IPS-20b (cell line): ENCODE measurements around the gene PRR19.

Experiments used
- H3K27ac ChIP-seq: one replicate; pipeline ENCODE4 v1.5.1; 2013; ENCODE audit warnings: low read length
- H3K27me3 ChIP-seq: 2 replicates; pipeline ENCODE4 v1.6.1; 2013; ENCODE audit warnings: mild to moderate bottlenecking, low read length, inconsistent platforms; ENCODE audit not compliant: insufficient read depth
- H3K36me3 ChIP-seq: 2 replicates; pipeline ENCODE4 v1.6.1; 2013; ENCODE audit warnings: low read depth, mild to moderate bottlenecking, inconsistent platforms, low read length, moderate library complexity; ENCODE audit not compliant: insufficient read depth
- H3K4me1 ChIP-seq: 2 replicates; pipeline ENCODE4 v1.6.1; 2013; ENCODE audit warnings: mild to moderate bottlenecking, control low read depth, inconsistent platforms, low read length, moderate library complexity; ENCODE audit not compliant: insufficient read depth
- H3K4me3 ChIP-seq: 2 replicates; pipeline ENCODE4 v1.5.1; 2013; ENCODE audit warnings: mild to moderate bottlenecking, low read length, inconsistent platforms
- H3K9ac ChIP-seq: 2 replicates; pipeline ENCODE4 v1.6.1; 2013; ENCODE audit warnings: low read depth, mild to moderate bottlenecking, inconsistent platforms, low read length, moderate library complexity
- H3K9me3 ChIP-seq: 2 replicates; pipeline ENCODE4 v1.6.1; 2013; ENCODE audit warnings: mild to moderate bottlenecking, low read depth, low read length, inconsistent platforms; ENCODE audit not compliant: insufficient read depth

PRR19 gene

GRCh38 chr19:42293948-42294347, 8.0 kb upstream of the PRR19 start:
- Histone ChIP-seq H3K4me1 (no peaks in the 10 kb centered on the region), H3K27me3 (no peaks in the 10 kb centered on the region), H3K27ac (no peak overlapping the region), H3K4me3 (no peak overlapping the region), H3K36me3 (peaks cover 64% of the 10 kb centered on the region), H3K9me3 (no peaks in the 10 kb centered on the region), H3K9ac (no peak overlapping the region)

GRCh38 chr19:42294471-42295137, 7.3 kb upstream of the PRR19 start:
- Histone ChIP-seq H3K27me3 (no peaks in the 10 kb centered on the region), H3K9ac (no peak overlapping the region), H3K4me3 (no peak overlapping the region), H3K36me3 (peaks cover 59% of the 10 kb centered on the region), H3K27ac (no peak overlapping the region), H3K9me3 (no peaks in the 10 kb centered on the region), H3K4me1 (no peaks in the 10 kb centered on the region)

GRCh38 chr19:42295342-42295741, 6.6 kb upstream of the PRR19 start:
- Histone ChIP-seq H3K36me3 (peaks cover 58% of the 10 kb centered on the region), H3K9ac (no peak overlapping the region), H3K27me3 (no peaks in the 10 kb centered on the region), H3K27ac (no peak overlapping the region), H3K4me1 (no peaks in the 10 kb centered on the region), H3K9me3 (no peaks in the 10 kb centered on the region), H3K4me3 (no peak overlapping the region)

GRCh38 chr19:42295831-42296525, 6.0 kb upstream of the PRR19 start:
- H3K4me1 ChIP-seq: no peaks in the 10 kb centered on the region
- no peak overlapping the region for H3K9ac ChIP-seq
- no peaks in the 10 kb centered on the region for H3K9me3 ChIP-seq
- H3K27me3 ChIP-seq: no peaks in the 10 kb centered on the region
- peaks cover 52% of the 10 kb centered on the region for H3K36me3 ChIP-seq
- no peak overlapping the region for H3K27ac ChIP-seq
- no peak overlapping the region for H3K4me3 ChIP-seq

GRCh38 chr19:42297039-42297438, 4.9 kb upstream of the PRR19 start:
- H3K4me3 ChIP-seq: no peak overlapping the region
- no peaks in the 10 kb centered on the region for H3K4me1 ChIP-seq
- H3K27ac ChIP-seq: no peak overlapping the region
- H3K9ac ChIP-seq: no peak overlapping the region
- H3K36me3 ChIP-seq: peaks cover 44% of the 10 kb centered on the region
- H3K27me3 ChIP-seq: no peaks in the 10 kb centered on the region
- H3K9me3 ChIP-seq: no peaks in the 10 kb centered on the region

GRCh38 chr19:42303101-42303464, 1.2 kb downstream of the PRR19 start:
- peak overlapping the region; percentile 56; the same call in 1 of the 2 replicates for H3K4me3 ChIP-seq
- H3K27ac ChIP-seq: no peak overlapping the region
- peaks cover 7% of the 10 kb centered on the region; the same call in 1 of the 2 replicates for H3K4me1 ChIP-seq
- H3K27me3 ChIP-seq: no peaks in the 10 kb centered on the region
- peak overlapping the region; percentile 93; the same call in 1 of the 2 replicates for H3K9ac ChIP-seq
- peaks cover 11% of the 10 kb centered on the region for H3K36me3 ChIP-seq
- no peaks in the 10 kb centered on the region for H3K9me3 ChIP-seq

DNA sequence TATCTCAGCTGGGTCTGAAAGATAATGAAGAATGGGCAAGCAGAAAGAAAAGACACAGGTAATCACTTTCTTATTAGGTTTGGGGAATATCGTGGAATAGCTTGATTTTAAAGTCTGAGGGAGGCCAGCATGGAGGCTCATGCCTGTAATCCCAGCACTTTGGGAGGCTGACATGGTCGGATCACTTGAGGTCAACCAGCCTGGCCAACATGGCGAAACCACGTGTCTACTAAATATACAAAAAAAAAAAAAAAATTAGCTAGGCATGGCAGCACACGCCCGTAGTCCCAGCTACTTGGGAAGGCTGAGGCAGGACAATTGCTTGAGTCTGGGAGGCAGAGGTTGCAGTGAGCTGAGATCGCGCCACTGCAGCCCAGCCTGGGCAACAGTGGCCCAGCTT, 1.9 kb downstream of the PRR19 start:
- Histone ChIP-seq H3K9me3 (no peaks in the 10 kb centered on the region), H3K27me3 (no peaks in the 10 kb centered on the region), H3K4me3 (no peak overlapping the region), H3K4me1 (peaks cover 7% of the 10 kb centered on the region; the same call in 1 of the 2 replicates), H3K27ac (no peak overlapping the region), H3K9ac (no peak overlapping the region; the same call in 1 of the 2 replicates), H3K36me3 (peaks cover 8% of the 10 kb centered on the region)

- Histone ChIP-seq H3K9me3 (no peaks in the 10 kb centered on the region), H3K27ac (no peak overlapping the region), H3K4me3 (no peak overlapping the region), H3K36me3 (no peaks in the 10 kb centered on the region), H3K9ac (no peak overlapping the region), H3K4me1 (peaks cover 7% of the 10 kb centered on the region; the same call in 1 of the 2 replicates), H3K27me3 (no peaks in the 10 kb centered on the region)
Measured at GRCh38 chr19:42306646-42307045, 4.7 kb downstream of the PRR19 start.

- Histone ChIP-seq H3K4me1 (peaks cover 4% of the 10 kb centered on the region; the same call in 1 of the 2 replicates), H3K36me3 (no peaks in the 10 kb centered on the region), H3K27ac (no peak overlapping the region), H3K9me3 (no peaks in the 10 kb centered on the region), H3K9ac (no peak overlapping the region), H3K27me3 (peaks cover 24% of the 10 kb centered on the region), H3K4me3 (no peak overlapping the region)
Measured at GRCh38 chr19:42309686-42310085, 7.8 kb downstream of the PRR19 start.

- H3K4me1 ChIP-seq: peaks cover 4% of the 10 kb centered on the region; the same call in 1 of the 2 replicates
- H3K9me3 ChIP-seq: no peaks in the 10 kb centered on the region
- H3K27ac ChIP-seq: no peak overlapping the region
- no peak overlapping the region for H3K4me3 ChIP-seq
- no peaks in the 10 kb centered on the region for H3K36me3 ChIP-seq
- no peak overlapping the region for H3K9ac ChIP-seq
- peaks cover 31% of the 10 kb centered on the region for H3K27me3 ChIP-seq
Measured at GRCh38 chr19:42311657-42312056, 9.7 kb downstream of the PRR19 start.

GRCh38 chr19:42312370-42312769, 10.4 kb downstream of the PRR19 start:
- Histone ChIP-seq H3K27ac (no peak overlapping the region), H3K36me3 (no peaks in the 10 kb centered on the region), H3K4me3 (no peak overlapping the region), H3K27me3 (peaks cover 37% of the 10 kb centered on the region), H3K9me3 (no peaks in the 10 kb centered on the region), H3K9ac (no peak overlapping the region), H3K4me1 (peaks cover 4% of the 10 kb centered on the region; the same call in 1 of the 2 replicates)
